HG03025 (cell line): Measurements from ENCODE around the gene IGIP.

Experiments
- ATAC-seq: cut with Tn5 transposase; IDR thresholded peaks from one replicate; pipeline ENCODE4 v1.9.1; 2021; ENCODE audit warnings: mild to moderate bottlenecking, moderate library complexity; ENCODE audit not compliant: unreplicated experiment, low FRiP score

IGIP gene

GRCh38 chr5:140159014-140159927 is 33.5 kb downstream of the IGIP start:
- no peak for ATAC-seq

GRCh38 chr5:140162275-140162674 is 36.5 kb downstream of the IGIP start:
- ATAC-seq: no peak

GRCh38 chr5:140162781-140163180 is 37.0 kb downstream of the IGIP start:
- no peak for ATAC-seq

- ATAC-seq: no peak
Measured at GRCh38 chr5:140165101-140165922, 39.6 kb downstream of the IGIP start.

GRCh38 chr5:140165923-140166270 is 40.2 kb downstream of the IGIP start:
- no peak for ATAC-seq

- ATAC-seq: no peak
Measured at GRCh38 chr5:140166911-140167310, 41.2 kb downstream of the IGIP start.

GRCh38 chr5:140168371-140168770 is 42.6 kb downstream of the IGIP start:
- ATAC-seq: no peak

GRCh38 chr5:140169410-140169809 is 43.7 kb downstream of the IGIP start:
- no peak for ATAC-seq

GRCh38 chr5:140172483-140172882 is 46.7 kb downstream of the IGIP start:
- no peak for ATAC-seq

- ATAC-seq: no peak
Measured at GRCh38 chr5:140174014-140174413, 48.3 kb downstream of the IGIP start.

GRCh38 chr5:140174465-140175366 is 49.0 kb downstream of the IGIP start, which contains the start of gene CYSTM1:
Gene CYSTM1, plus strand, starts transcription at chr5:140175188. Its CDS starts 19,278 bp downstream, at chr5:140194466.
- ATAC-seq: peak; percentile 91

- ATAC-seq: peak; percentile 38
Measured at GRCh38 chr5:140175367-140176030, 49.8 kb downstream of the IGIP start.

- no peak for ATAC-seq
Measured at GRCh38 chr5:140176031-140176387, 50.3 kb downstream of the IGIP start.

- ATAC-seq: no peak
Measured at GRCh38 chr5:140178086-140178410, 52.3 kb downstream of the IGIP start.

- no peak for ATAC-seq
Measured at GRCh38 chr5:140178482-140179116, 52.9 kb downstream of the IGIP start.
